ENCODE results near the gene PNMA6E. TPM values are rescaled to one million over a fixed set of nuclear protein-coding genes. Genes with fewer than 3 reads are reported as not detected.

PNMA6E gene
- total RNA-seq, 4 donors from 2014 or later = not detected

DNA sequence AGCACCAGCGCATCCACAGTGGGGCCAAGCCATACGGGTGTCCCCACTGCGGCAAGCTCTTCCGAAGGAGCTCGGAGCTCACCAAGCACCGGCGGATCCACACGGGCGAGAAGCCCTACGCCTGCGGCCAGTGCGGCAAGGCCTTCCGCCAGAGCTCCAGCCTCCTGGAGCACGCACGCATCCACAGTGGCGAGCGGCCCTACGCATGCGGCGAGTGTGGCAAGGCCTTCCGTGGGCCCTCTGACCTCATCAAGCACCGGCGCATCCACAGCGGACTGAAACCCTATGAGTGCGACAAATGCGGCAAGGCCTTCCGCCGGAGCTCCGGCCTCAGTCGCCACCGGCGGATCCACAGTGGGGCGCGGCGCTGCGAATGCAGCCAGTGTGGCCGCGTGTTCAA lies 53.6 kb downstream of the PNMA6E start:
- no peak for ATAC-seq
- Histone ChIP-seq H3K36me3 (peaks cover 0 to 16% of the 10 kb centered on the region in 2 donors), H3K9me3 (no peaks in the 10 kb centered on the region), H3K27me3 (no peaks in the 10 kb centered on the region), H3K4me3 (no peak overlapping the region), H3K27ac (no peak overlapping the region), H3K4me1 (no peaks in the 10 kb centered on the region)
- in situ Hi-C loops (cut with MboI; ENCODE audit: low sequenced_read_pairs in 4 of 4) (loop anchor here in 1 of 4 donors (25.0 kb wide), 1 partner anchor 385 kb away; no protein-coding TSS in a partner anchor), intact Hi-C loops (cut with DNase I; ENCODE audit: low total_unique reads) (no loop called here)
- TF ChIP-seq, protein P1, sequence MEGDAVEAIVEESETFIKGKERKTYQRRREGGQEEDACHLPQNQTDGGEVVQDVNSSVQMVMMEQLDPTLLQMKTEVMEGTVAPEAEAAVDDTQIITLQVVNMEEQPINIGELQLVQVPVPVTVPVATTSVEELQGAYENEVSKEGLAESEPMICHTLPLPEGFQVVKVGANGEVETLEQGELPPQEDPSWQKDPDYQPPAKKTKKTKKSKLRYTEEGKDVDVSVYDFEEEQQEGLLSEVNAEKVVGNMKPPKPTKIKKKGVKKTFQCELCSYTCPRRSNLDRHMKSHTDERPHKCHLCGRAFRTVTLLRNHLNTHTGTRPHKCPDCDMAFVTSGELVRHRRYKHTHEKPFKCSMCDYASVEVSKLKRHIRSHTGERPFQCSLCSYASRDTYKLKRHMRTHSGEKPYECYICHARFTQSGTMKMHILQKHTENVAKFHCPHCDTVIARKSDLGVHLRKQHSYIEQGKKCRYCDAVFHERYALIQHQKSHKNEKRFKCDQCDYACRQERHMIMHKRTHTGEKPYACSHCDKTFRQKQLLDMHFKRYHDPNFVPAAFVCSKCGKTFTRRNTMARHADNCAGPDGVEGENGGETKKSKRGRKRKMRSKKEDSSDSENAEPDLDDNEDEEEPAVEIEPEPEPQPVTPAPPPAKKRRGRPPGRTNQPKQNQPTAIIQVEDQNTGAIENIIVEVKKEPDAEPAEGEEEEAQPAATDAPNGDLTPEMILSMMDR (IDR thresholded peaks at IDR 0.05 in 4 of 5, conservative IDR thresholded peaks at IDR 0.05 in 1 of 5) = no peak
- no peak for TF ChIP-seq POLR2A (IDR thresholded peaks at IDR 0.05)
- DNase-seq = no peak

Other genes with a start within 250 kb of the PNMA6E start
- gene MAGEA1, start 222.1 kb downstream of the PNMA6E start, total RNA-seq = not detected
- gene PNMA6F, start 79.6 kb downstream of the PNMA6E start, total RNA-seq = not detected
- 1 to 10 TPM; 4.6 to 7.6 (median 5.0) TPM for gene ZNF275, start 67.2 kb downstream of the PNMA6E start, total RNA-seq
- under 1 TPM; 0.05 to 0.55 (median 0.37) TPM for gene ZFP92, start 10.1 kb upstream of the PNMA6E start, total RNA-seq
- under 1 TPM in 1 of 4 donors, not detected in 3; 0.18 TPM for gene TREX2, start 44.7 kb upstream of the PNMA6E start, total RNA-seq
- 10 to 100 TPM; 10.6 to 19.8 (median 13.2) TPM for gene HAUS7, start 69.2 kb upstream of the PNMA6E start, total RNA-seq
- 10 to 100 TPM in 2 of 4 donors, 1 to 10 TPM in 2; 1.1 to 50.7 (median 9.8) TPM for gene BGN, start 93.6 kb upstream of the PNMA6E start, total RNA-seq
- gene ATP2B3, start 116.3 kb upstream of the PNMA6E start, total RNA-seq = not detected
- 10 to 100 TPM; 48.4 to 61.5 (median 52.8) TPM for gene CCNQ, start 197.8 kb upstream of the PNMA6E start, total RNA-seq
- not detected for gene DUSP9, start 245.9 kb upstream of the PNMA6E start, total RNA-seq